Effector CD4-positive, alpha-beta T cell (primary cell): ENCODE results near the gene GRAMD1B.

ENCODE experiments used
- DNase-seq: peaks from one replicate; pipeline ENCODE4 v3.0.0-alpha.2; 2020

GRAMD1B gene

GRCh38 chr11:123409456-123410217 lies 20.4 kb upstream of the GRAMD1B start:
- DNase-seq, result no peak

- no peak for DNase-seq
Measured at GRCh38 chr11:123410218-123410549, 19.9 kb upstream of the GRAMD1B start.

- no peak for DNase-seq
Measured at GRCh38 chr11:123413636-123414035, 16.4 kb upstream of the GRAMD1B start.

GRCh38 chr11:123416566-123416965 lies 13.5 kb upstream of the GRAMD1B start:
- DNase-seq, result no peak

- DNase-seq, result no peak
Measured at GRCh38 chr11:123418351-123419114, 11.5 kb upstream of the GRAMD1B start.

- DNase-seq, result no peak
Measured at GRCh38 chr11:123419731-123420452, 10.2 kb upstream of the GRAMD1B start.

- no peak for DNase-seq
Measured at GRCh38 chr11:123421589-123421988, 8.5 kb upstream of the GRAMD1B start.

GRCh38 chr11:123425367-123425766 lies 4.7 kb upstream of the GRAMD1B start:
- DNase-seq, result no peak

- DNase-seq, result no peak
Measured at GRCh38 chr11:123426789-123427188, 3.3 kb upstream of the GRAMD1B start.

GRCh38 chr11:123427405-123427804 lies 2.7 kb upstream of the GRAMD1B start:
- DNase-seq, result no peak

- no peak for DNase-seq
Measured at GRCh38 chr11:123428116-123428715, 1.9 kb upstream of the GRAMD1B start.

- DNase-seq, result no peak
Measured at GRCh38 chr11:123429336-123429735, 733 bp upstream of the GRAMD1B start.

- DNase-seq, result peak; percentile 21
Measured at GRCh38 chr11:123430721-123431497, 840 bp downstream of the GRAMD1B start.

- DNase-seq, result no peak
Measured at GRCh38 chr11:123431619-123432018, 1.6 kb downstream of the GRAMD1B start.

GRCh38 chr11:123434262-123434661 lies 4.2 kb downstream of the GRAMD1B start:
- DNase-seq, result no peak

- DNase-seq, result no peak
Measured at GRCh38 chr11:123434911-123435310, 4.8 kb downstream of the GRAMD1B start.

- DNase-seq, result no peak
Measured at GRCh38 chr11:123437236-123437979, 7.3 kb downstream of the GRAMD1B start.

- no peak for DNase-seq
Measured at GRCh38 chr11:123438131-123438627, 8.1 kb downstream of the GRAMD1B start.

- DNase-seq, result no peak
Measured at GRCh38 chr11:123439616-123440015, 9.5 kb downstream of the GRAMD1B start.

- DNase-seq, result no peak
Measured at GRCh38 chr11:123441161-123441560, 11.1 kb downstream of the GRAMD1B start.

- no peak for DNase-seq
Measured at GRCh38 chr11:123443851-123444623, 14.0 kb downstream of the GRAMD1B start.
